Epithelial cell of proximal tubule (primary cell): ENCODE data around the gene CXCR6. TPM values are rescaled to one million over a fixed set of nuclear protein-coding genes. Genes with fewer than 3 reads are reported as not detected.

Experiments
- DNase-seq: peaks from one replicate; pipeline ENCODE4 v3.0.0-alpha.2; 2011; ENCODE audit warnings: low read depth
- H3K4me3 ChIP-seq: 2 replicates; pipeline ENCODE4 v1.5.1; 2011; ENCODE audit warnings: low read depth, mild to moderate bottlenecking, low read length
- CTCF ChIP-seq: conservative IDR thresholded peaks from 2 replicates; pipeline ENCODE4 v1.5.1; 2012; ENCODE audit warnings: low read depth, mild to moderate bottlenecking, low read length
- total RNA-seq: library from RNA; depleted of rRNA; stranded (reverse); fragments of >200 nt; gene quantifications from 2 replicates; pipeline ENCODE4 v1.2.3, GENCODE V29; 2015

Gene CXCR6
- total RNA-seq, 1 donor from 2014 or later = not detected

GRCh38 chr3:45933591-45933990 is 9.7 kb upstream of the CXCR6 start:
- H3K4me3 ChIP-seq = no peak overlapping the region
- no peak for TF ChIP-seq CTCF
- DNase-seq = no peak

- no peak overlapping the region for H3K4me3 ChIP-seq
- TF ChIP-seq CTCF = no peak
- no peak for DNase-seq
Observed at GRCh38 chr3:45936261-45936660, 7.0 kb upstream of the CXCR6 start.

GRCh38 chr3:45937206-45938042 is 5.8 kb upstream of the CXCR6 start:
- DNase-seq = no peak
- H3K4me3 ChIP-seq = no peak overlapping the region
- TF ChIP-seq CTCF = no peak

GRCh38 chr3:45938043-45938435 is 5.2 kb upstream of the CXCR6 start:
- DNase-seq = no peak
- no peak for TF ChIP-seq CTCF
- H3K4me3 ChIP-seq = no peak overlapping the region

GRCh38 chr3:45938864-45939263 is 4.4 kb upstream of the CXCR6 start:
- H3K4me3 ChIP-seq = no peak overlapping the region
- peak; percentile 31 for DNase-seq
- peak; percentile 96 for TF ChIP-seq CTCF

- H3K4me3 ChIP-seq = no peak overlapping the region
- DNase-seq = no peak
- TF ChIP-seq CTCF = no peak
Observed at GRCh38 chr3:45939341-45939771, 3.9 kb upstream of the CXCR6 start.
